Endothelial cell of umbilical vein (primary cell): ENCODE measurements around the gene AP1G1. TPM values are rescaled to one million over a fixed set of nuclear protein-coding genes. Genes with fewer than 3 reads are reported as not detected.

Experiments
- BruUV-seq: library from RNA; stranded (reverse); fragments of 400-500 nt; replicated peaks from 2 replicates; lab custom pipeline; 2021; lab: Mats Ljungman, UMichigan
- CTCF ChIA-PET: fragments of 300-600, 350-600 bp; sonication (Branson Sonifier 250); formaldehyde crosslinking; loops from one replicate; lab custom pipeline; 2021; ENCODE audit warnings: antibody characterized with exemption, inconsistent platforms; lab: Charles Lee
- POLR2A ChIA-PET: fragments of 300-600, 350-600 bp; sonication (Branson Sonifier 250); formaldehyde crosslinking; loops from one replicate; lab custom pipeline; 2021; ENCODE audit warnings: antibody characterized with exemption, inconsistent platforms; lab: Charles Lee
- DNase-seq: peaks from one replicate; pipeline ENCODE4 v3.0.0-alpha.2; 2011; ENCODE audit warnings: low read depth, low spot score
- FAIRE-seq: peaks from 2 replicates; lab custom pipeline; 2011; peaks lifted over from hg19 to GRCh38; lab: Jason Lieb, UNC
- H2AFZ ChIP-seq: 2 replicates; pipeline ENCODE4 v1.6.0; 2012; ENCODE audit warnings: low read depth, low read length, control low read depth, inconsistent platforms
- H3K27ac ChIP-seq: 2 replicates; pipeline ENCODE4 v1.5.1; 2011; ENCODE audit warnings: low read depth, mild to moderate bottlenecking, control low read depth, low read length, moderate library complexity; ENCODE audit not compliant: insufficient read depth
- H3K27me3 ChIP-seq, 2 experiments: 2 replicates each; pipeline versions ENCODE4 v1.6.0 to v1.6.1; 2011; ENCODE audit warnings: low read length in 2 of 2, mixed read lengths in 1 of 2; ENCODE audit not compliant: control insufficient read depth in 2 of 2, insufficient read depth in 2 of 2
- H3K36me3 ChIP-seq, 2 experiments: 2 replicates in 1 of 2; 3 replicates in 1 of 2; pipeline ENCODE4 v1.5.1; 2011; ENCODE audit warnings: low read length in 2 of 2, mild to moderate bottlenecking in 1 of 2, moderate library complexity in 1 of 2; ENCODE audit not compliant: control insufficient read depth in 2 of 2, insufficient read depth in 2 of 2; ENCODE audit errors: extremely low read depth in 1 of 2
- H3K4me1 ChIP-seq: 3 replicates; pipeline ENCODE4 v1.5.1; 2011; ENCODE audit warnings: mild to moderate bottlenecking, low read length; ENCODE audit not compliant: control insufficient read depth, insufficient read depth; ENCODE audit errors: extremely low read depth
- H3K4me2 ChIP-seq: 2 replicates; pipeline ENCODE4 v1.6.1; 2011; ENCODE audit warnings: low read length, control low read depth, mixed read lengths; ENCODE audit not compliant: insufficient read depth
- H3K4me3 ChIP-seq, 3 experiments: fragments of 200-600 bp in 1 of 3; sonication (generic), shearing (Covaris generic) in 1 of 3; replicated peaks in 1 of 3; 2 replicates each; pipeline ENCODE4 v1.5.1; 2011 to 2016; ENCODE audit warnings: control low read depth in 3 of 3, low read length in 3 of 3, mild to moderate bottlenecking in 2 of 3, inconsistent platforms in 1 of 3, low read depth in 1 of 3, moderate library complexity in 1 of 3; ENCODE audit not compliant: insufficient read depth in 1 of 3
- H3K79me2 ChIP-seq: 2 replicates; pipeline ENCODE4 v1.6.0; 2012; ENCODE audit warnings: low read length, inconsistent platforms; ENCODE audit not compliant: control insufficient read depth, insufficient read depth
- H3K9ac ChIP-seq: replicated peaks from 2 replicates; pipeline ENCODE3; 2011; ENCODE audit warnings: low read length, control low read depth; ENCODE audit not compliant: insufficient read depth; ENCODE audit errors: extremely low read depth
- H3K9me1 ChIP-seq: replicated peaks from 3 replicates; pipeline ENCODE4 v1.6.0; 2011; ENCODE audit warnings: mild to moderate bottlenecking, low read length; ENCODE audit not compliant: control insufficient read depth, insufficient read depth; ENCODE audit errors: extremely low read depth
- H3K9me3 ChIP-seq: replicated peaks from 2 replicates; pipeline ENCODE4 v1.5.1; 2012; ENCODE audit warnings: low read length, inconsistent platforms; ENCODE audit not compliant: control insufficient read depth, insufficient read depth
- H4K20me1 ChIP-seq: replicated peaks from 2 replicates; pipeline ENCODE3; 2011; ENCODE audit warnings: mild to moderate bottlenecking, low read length; ENCODE audit not compliant: control insufficient read depth, insufficient read depth; ENCODE audit errors: extremely low read depth
- EZH2 ChIP-seq: IDR thresholded peaks from 2 replicates; pipeline ENCODE4 v1.6.1; 2012; ENCODE audit warnings: borderline replicate concordance, low read depth, mild to moderate bottlenecking, moderate library complexity, low read length, inconsistent platforms; ENCODE audit not compliant: severe bottlenecking
- FOS ChIP-seq: IDR thresholded peaks from 2 replicates; pipeline ENCODE4 v1.6.1; 2011; ENCODE audit warnings: mild to moderate bottlenecking, low read length, moderate library complexity, borderline replicate concordance; ENCODE audit not compliant: insufficient read depth
- GATA2 ChIP-seq: IDR thresholded peaks from 2 replicates; pipeline ENCODE4 v1.7.0; 2011; ENCODE audit warnings: low read depth, mild to moderate bottlenecking, moderate library complexity, mixed read lengths, low read length; ENCODE audit not compliant: insufficient read length, insufficient read depth
- JUN ChIP-seq: IDR thresholded peaks from 2 replicates; pipeline ENCODE4 v1.6.1; 2011; ENCODE audit warnings: borderline replicate concordance, low read depth; ENCODE audit not compliant: insufficient read length, insufficient read depth
- MYC ChIP-seq: IDR thresholded peaks from one replicate; pipeline ENCODE4 v1.6.1; 2011; ENCODE audit warnings: mild to moderate bottlenecking, low read depth, low read length
- POLR2A ChIP-seq: IDR thresholded peaks from 2 replicates; pipeline ENCODE4 v1.6.1; 2012; ENCODE audit warnings: low read depth, mild to moderate bottlenecking, control low read depth, low read length
- POLR2AphosphoS5 ChIP-seq: IDR thresholded peaks from 2 replicates; pipeline ENCODE4 v1.6.1; 2012; ENCODE audit warnings: low read depth, mild to moderate bottlenecking, control low read depth, low read length, moderate library complexity; ENCODE audit not compliant: insufficient read depth
- dilution Hi-C: fragments of 300-500 bp; cut with MboI; formaldehyde crosslinking; loops from one replicate; pipeline ENCODE4 v1.15.0; 2019; ENCODE audit warnings: low sequenced_read_pairs; ENCODE audit not compliant: extremely low pct_ligation_motif_present
- intact Hi-C: fragments of 100-400 bp; cut with micrococcal nuclease; formaldehyde crosslinking; loops from one replicate; pipeline ENCODE4 v1.10.0; 2022
- polyA plus RNA-seq, 4 experiments: library from polyadenylated mRNA; depleted of rRNA in 3 of 4; stranded (reverse) in 3 of 4; unstranded in 1 of 4; fragments of >200 nt; gene quantifications; 2 replicates each; pipeline versions ENCODE4 v1.2.1 to v1.2.3, GENCODE V29; 2011 to 2012; ENCODE audit warnings: missing spikeins in 1 of 4
- total RNA-seq: library from RNA; stranded (reverse); gene quantifications from 2 replicates; pipeline ENCODE4 v1.2.3, GENCODE V29; 2021
- TF ChIP-seq, protein P1 (sequence below), 2 donors: IDR thresholded peaks; 1 replicate in 1 of 2; 2 replicates in 1 of 2; pipeline ENCODE4 v1.5.1; 2011; ENCODE audit warnings: low read length in 2 of 2, mild to moderate bottlenecking in 2 of 2, moderate library complexity in 2 of 2, control low read depth in 1 of 2, inconsistent platforms in 1 of 2, low read depth in 1 of 2; ENCODE audit not compliant: insufficient read depth in 1 of 2; ENCODE audit errors: extremely low read depth in 1 of 2
- TF ChIP-seq, protein P2 (sequence below): IDR thresholded peaks from 2 replicates; pipeline ENCODE4 v1.6.1; 2011; ENCODE audit not compliant: insufficient read depth, insufficient read length

Gene AP1G1
- total and polyA plus RNA-seq, 2 donors (not counting 3 experiments of a cell fraction or from before 2014, with no cell fraction given): 57.4 to 85.3 TPM

GRCh38 chr16:71761097-71761496, 47.5 kb downstream of the AP1G1 start:
- no peak for TF ChIP-seq FOS
- no peak for TF ChIP-seq POLR2AphosphoS5
- TF ChIP-seq, protein P1, sequence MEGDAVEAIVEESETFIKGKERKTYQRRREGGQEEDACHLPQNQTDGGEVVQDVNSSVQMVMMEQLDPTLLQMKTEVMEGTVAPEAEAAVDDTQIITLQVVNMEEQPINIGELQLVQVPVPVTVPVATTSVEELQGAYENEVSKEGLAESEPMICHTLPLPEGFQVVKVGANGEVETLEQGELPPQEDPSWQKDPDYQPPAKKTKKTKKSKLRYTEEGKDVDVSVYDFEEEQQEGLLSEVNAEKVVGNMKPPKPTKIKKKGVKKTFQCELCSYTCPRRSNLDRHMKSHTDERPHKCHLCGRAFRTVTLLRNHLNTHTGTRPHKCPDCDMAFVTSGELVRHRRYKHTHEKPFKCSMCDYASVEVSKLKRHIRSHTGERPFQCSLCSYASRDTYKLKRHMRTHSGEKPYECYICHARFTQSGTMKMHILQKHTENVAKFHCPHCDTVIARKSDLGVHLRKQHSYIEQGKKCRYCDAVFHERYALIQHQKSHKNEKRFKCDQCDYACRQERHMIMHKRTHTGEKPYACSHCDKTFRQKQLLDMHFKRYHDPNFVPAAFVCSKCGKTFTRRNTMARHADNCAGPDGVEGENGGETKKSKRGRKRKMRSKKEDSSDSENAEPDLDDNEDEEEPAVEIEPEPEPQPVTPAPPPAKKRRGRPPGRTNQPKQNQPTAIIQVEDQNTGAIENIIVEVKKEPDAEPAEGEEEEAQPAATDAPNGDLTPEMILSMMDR (IDR thresholded peaks at IDR 0.05; ENCODE audit: extremely low read depth in 1 of 2, insufficient read depth in 1 of 2, low read depth in 1 of 2, low read length in 2 of 2): no peak
- TF ChIP-seq EZH2: no peak
- TF ChIP-seq, protein P2, sequence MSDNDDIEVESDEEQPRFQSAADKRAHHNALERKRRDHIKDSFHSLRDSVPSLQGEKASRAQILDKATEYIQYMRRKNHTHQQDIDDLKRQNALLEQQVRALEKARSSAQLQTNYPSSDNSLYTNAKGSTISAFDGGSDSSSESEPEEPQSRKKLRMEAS: no peak
- TF ChIP-seq MYC: no peak
- no peak for TF ChIP-seq GATA2
- TF ChIP-seq JUN: no peak
- TF ChIP-seq POLR2A: no peak
- no peak overlapping the region for H2AFZ ChIP-seq
- intact Hi-C loops: loop anchor here (5.0 kb wide), 1 partner anchor 121 kb away; the partner anchor contains the start of gene ZNF821
- no peaks in the 10 kb centered on the region for H3K79me2 ChIP-seq
- H3K4me3 ChIP-seq: no peak overlapping the region
- H3K36me3 ChIP-seq: peaks cover 7 to 21% of the 10 kb centered on the region in 2 experiments
- POLR2A ChIA-PET: no interaction called here
- CTCF ChIA-PET: interaction anchor here (0.6 to 1.5 kb wide), 5 partner anchors 17 to 200 kb away, joined by 3 to 7 read pairs (median 3); no protein-coding TSS in a partner anchor
- H3K27ac ChIP-seq: no peak overlapping the region
- no peak overlapping the region for H3K4me2 ChIP-seq
- dilution Hi-C loops: no loop called here
- DNase-seq (no peak), FAIRE-seq (no peak)
- H3K27me3 ChIP-seq: no peaks in the 10 kb centered on the region
- no peaks in the 10 kb centered on the region for H4K20me1 ChIP-seq
- H3K9ac ChIP-seq: no peak overlapping the region
- H3K4me1 ChIP-seq: peaks cover 15% of the 10 kb centered on the region
- no peaks in the 10 kb centered on the region for H3K9me1 ChIP-seq
- no TSS peak for BruUV-seq
- H3K9me3 ChIP-seq: no peaks in the 10 kb centered on the region
